GM21723 (cell line): Measurements from ENCODE around the gene PAEP.
"Not testable (repeated sequence)": the region's sequence is repeated elsewhere in the genome, so short reads cannot be mapped to it uniquely, and the experiment has no call there.

Experiments
- ATAC-seq: cut with Tn5 transposase; IDR thresholded peaks from one replicate; pipeline ENCODE4 v1.9.1; 2021; ENCODE audit warnings: mild to moderate bottlenecking, moderate library complexity; ENCODE audit not compliant: unreplicated experiment

The PAEP gene

GRCh38 chr9:135561391-135562234, at the start of gene PAEP:
Gene PAEP, plus strand, starts transcription at chr9:135561756.
- ATAC-seq: no peak

- no peak for ATAC-seq
Measured at GRCh38 chr9:135512241-135512603, 49.3 kb upstream of the PAEP start.

GRCh38 chr9:135512904-135513303, 48.7 kb upstream of the PAEP start:
- no peak for ATAC-seq

- no peak for ATAC-seq
Measured at GRCh38 chr9:135513351-135513846, 48.2 kb upstream of the PAEP start.

GRCh38 chr9:135513906-135514305, 47.6 kb upstream of the PAEP start:
- ATAC-seq: not testable (repeated sequence)

GRCh38 chr9:135514342-135515082, 47.0 kb upstream of the PAEP start:
- ATAC-seq: no peak

- ATAC-seq: no peak
Measured at GRCh38 chr9:135515083-135515951, 46.2 kb upstream of the PAEP start.

- no peak for ATAC-seq
Measured at GRCh38 chr9:135516132-135516860, 45.3 kb upstream of the PAEP start.

- no peak for ATAC-seq
Measured at GRCh38 chr9:135517407-135517822, 44.1 kb upstream of the PAEP start.

- ATAC-seq: no peak
Measured at GRCh38 chr9:135519179-135519971, 42.2 kb upstream of the PAEP start.

- ATAC-seq: no peak
Measured at GRCh38 chr9:135520916-135521607, 40.5 kb upstream of the PAEP start, which contains the start of gene LCN1. Gene LCN1, plus strand, starts transcription at chr9:135521440. Its CDS starts 58 bp downstream, at chr9:135521498.

- ATAC-seq: no peak
Measured at GRCh38 chr9:135521608-135522095, 39.9 kb upstream of the PAEP start.

GRCh38 chr9:135522137-135522877, 39.2 kb upstream of the PAEP start:
- no peak for ATAC-seq

GRCh38 chr9:135522931-135523330, 38.6 kb upstream of the PAEP start:
- no peak for ATAC-seq

GRCh38 chr9:135523521-135524129, 37.9 kb upstream of the PAEP start:
- ATAC-seq: no peak

- no peak for ATAC-seq
Measured at GRCh38 chr9:135524130-135524861, 37.3 kb upstream of the PAEP start.
